Small intestine (tissue), 7 donors: ENCODE measurements around the gene DSCAML1. TPM values are rescaled to one million over a fixed set of nuclear protein-coding genes. Genes with fewer than 3 reads are reported as not detected.

ENCODE experiments used
- DNase-seq, 2 donors: peaks; one replicate each; pipeline versions ENCODE4 v3.0.0 to v3.0.0-alpha.2; 2013
- FAIRE-seq: peaks from 2 replicates; lab custom pipeline; 2012; peaks lifted over from hg19 to GRCh38; lab: Jason Lieb, UNC
- H3K27ac ChIP-seq, 3 donors: one replicate each; pipeline ENCODE4 v1.5.1; 2013; ENCODE audit warnings: low read length in 2 of 3, mild to moderate bottlenecking in 2 of 3, control low read depth in 1 of 3, inconsistent platforms in 1 of 3, low read depth in 1 of 3, moderate library complexity in 1 of 3
- H3K27me3 ChIP-seq, 3 donors: one replicate each; pipeline ENCODE4 v1.6.1; 2013; ENCODE audit warnings: low read length in 3 of 3, inconsistent platforms in 1 of 3; ENCODE audit not compliant: control insufficient read depth in 3 of 3, insufficient read depth in 3 of 3
- H3K36me3 ChIP-seq, 3 donors: one replicate each; pipeline ENCODE4 v1.6.1; 2013; ENCODE audit warnings: low read length in 3 of 3, inconsistent platforms in 1 of 3, low read depth in 1 of 3, mild to moderate bottlenecking in 1 of 3, moderate library complexity in 1 of 3; ENCODE audit not compliant: control insufficient read depth in 3 of 3, insufficient read depth in 2 of 3
- H3K4me1 ChIP-seq, 3 donors: one replicate each; pipeline ENCODE4 v1.6.1; 2013; ENCODE audit warnings: low read length in 2 of 3, inconsistent platforms in 1 of 3, low read depth in 1 of 3, mild to moderate bottlenecking in 1 of 3, moderate library complexity in 1 of 3; ENCODE audit not compliant: control insufficient read depth in 3 of 3, insufficient read depth in 2 of 3
- H3K4me3 ChIP-seq, 3 donors: one replicate each; pipeline ENCODE4 v1.5.1; 2013; ENCODE audit warnings: low read length in 3 of 3, control low read depth in 1 of 3, inconsistent platforms in 1 of 3, low read depth in 1 of 3, mild to moderate bottlenecking in 1 of 3, moderate library complexity in 1 of 3
- H3K9me3 ChIP-seq, 2 donors: one replicate each; pipeline ENCODE4 v1.6.1; 2013; ENCODE audit warnings: low read depth in 1 of 2, low read length in 1 of 2; ENCODE audit not compliant: control insufficient read depth in 2 of 2, insufficient read depth in 1 of 2
- WGBS, 3 donors: extraction: QIAGEN DNeasy Blood & Tissue Kit; methylation state at CpG; one replicate each; pipeline ENCODE4 v1.1.7; 2013; 5-methylcytosine and 5-hydroxymethylcytosine counted together
- polyA plus RNA-seq, 4 donors: library from polyadenylated mRNA; stranded (reverse) in 3 of 4; unstranded in 1 of 4; fragments of 200-250 nt in 3 of 4; fragments of 120-200 nt in 1 of 4; gene quantifications; one replicate each; pipeline versions ENCODE4 v1.2.1 to v1.2.3, GENCODE V29; 2013
- donor health status: healthy with polysubstance abuse.
- donor health status: control.
- donor health status: control.
- donor health status: Bipolar disorder and iron deficiency.
- donor health status: healthy.

The DSCAML1 gene
- polyA plus RNA-seq, 4 donors = under 0.01 to 3.3 (median 0.22) TPM; not detected in 1

- no peak for DNase-seq
- H3K36me3 ChIP-seq = peaks cover 0 to 3% (median 0%) of the 10 kb centered on the region in 3 donors
- no peak overlapping the region for H3K27ac ChIP-seq
Observed at GRCh38 chr11:117453886-117454563, 343.0 kb downstream of the DSCAML1 start.

GRCh38 chr11:117449111-117449693 is 347.8 kb downstream of the DSCAML1 start:
- peaks cover 0 to 5% (median 0%) of the 10 kb centered on the region in 3 donors for H3K4me1 ChIP-seq
- peaks cover 0 to 6% of the 10 kb centered on the region in 2 donors for H3K9me3 ChIP-seq
- peaks cover 0 to 3% (median 0%) of the 10 kb centered on the region in 3 donors for H3K36me3 ChIP-seq
- WGBS, 3 donors = 81 to 95% (median 92%) methylated on average over 9 of the region's 9 CpGs
- DNase-seq (no peak), FAIRE-seq (no peak)
- H3K27me3 ChIP-seq = peaks cover 0 to 2% (median 0%) of the 10 kb centered on the region in 3 donors
- no peak overlapping the region for H3K27ac ChIP-seq
- H3K4me3 ChIP-seq = no peak overlapping the region

More at GRCh38 chr11:117453886-117454563, 343.0 kb downstream of the DSCAML1 start:
- Histone ChIP-seq H3K9me3 (peaks cover 0 to 13% of the 10 kb centered on the region in 2 donors), H3K27me3 (no peaks in the 10 kb centered on the region), H3K4me1 (no peaks in the 10 kb centered on the region), H3K4me3 (no peak overlapping the region)
- WGBS, 3 donors = 89 to 95% (median 95%) methylated on average over 6 of the region's 6 CpGs
- FAIRE-seq = no peak

GRCh38 chr11:117444711-117445658 is 352.0 kb downstream of the DSCAML1 start:
- FAIRE-seq = no peak
- WGBS, 3 donors = 65 to 70% (median 67%) methylated on average over 17 of the region's 17 CpGs

GRCh38 chr11:117444256-117444655 is 352.8 kb downstream of the DSCAML1 start:
- no peak overlapping the region for H3K4me3 ChIP-seq
- peaks cover 0 to 3% (median 0%) of the 10 kb centered on the region in 3 donors for H3K36me3 ChIP-seq
- H3K4me1 ChIP-seq = peaks cover 0 to 11% (median 0%) of the 10 kb centered on the region in 3 donors
- FAIRE-seq (no peak), DNase-seq (no peak)
- H3K9me3 ChIP-seq = no peaks in the 10 kb centered on the region
- H3K27me3 ChIP-seq = peaks cover 0 to 13% (median 0%) of the 10 kb centered on the region in 3 donors
- WGBS, 3 donors = 40 to 63% (median 56%) methylated on average over 8 of the region's 8 CpGs
- no peak overlapping the region for H3K27ac ChIP-seq

More at GRCh38 chr11:117444711-117445658, 352.0 kb downstream of the DSCAML1 start:
- peaks cover 0 to 13% (median 0%) of the 10 kb centered on the region in 3 donors for H3K27me3 ChIP-seq
- H3K36me3 ChIP-seq = peaks cover 0 to 3% (median 0%) of the 10 kb centered on the region in 3 donors
- no peak for DNase-seq
- no peaks in the 10 kb centered on the region for H3K9me3 ChIP-seq
- H3K27ac ChIP-seq = no peak overlapping the region
- H3K4me3 ChIP-seq = no peak overlapping the region
- H3K4me1 ChIP-seq = peaks cover 0 to 11% (median 0%) of the 10 kb centered on the region in 3 donors

GRCh38 chr11:117443266-117444186 is 353.5 kb downstream of the DSCAML1 start:
- DNase-seq (peak; percentile 43 to 75), FAIRE-seq (no peak)
- Histone ChIP-seq H3K36me3 (peaks cover 0 to 3% (median 0%) of the 10 kb centered on the region in 3 donors), H3K27ac (no peak overlapping the region), H3K4me3 (no peak overlapping the region), H3K27me3 (peaks cover 0 to 13% (median 0%) of the 10 kb centered on the region in 3 donors), H3K4me1 (peaks cover 0 to 11% (median 0%) of the 10 kb centered on the region in 3 donors), H3K9me3 (no peaks in the 10 kb centered on the region)
- WGBS, 3 donors = 37 to 42% (median 41%) methylated on average over 35 to 38 of the region's 38 CpGs

GRCh38 chr11:117442869-117443239 is 354.2 kb downstream of the DSCAML1 start:
- peaks cover 0 to 3% (median 0%) of the 10 kb centered on the region in 3 donors for H3K36me3 ChIP-seq
- H3K27me3 ChIP-seq = peaks cover 0 to 13% (median 0%) of the 10 kb centered on the region in 3 donors
- no peak overlapping the region for H3K27ac ChIP-seq
- FAIRE-seq = no peak
- no peak overlapping the region for H3K4me3 ChIP-seq
- H3K4me1 ChIP-seq = peaks cover 0 to 11% (median 0%) of the 10 kb centered on the region in 3 donors
- H3K9me3 ChIP-seq = no peaks in the 10 kb centered on the region
- WGBS, 3 donors = 86 to 90% (median 89%) methylated on average over 12 of the region's 12 CpGs
- no peak for DNase-seq

GRCh38 chr11:117442049-117442868 is 354.8 kb downstream of the DSCAML1 start:
- peaks cover 0 to 11% (median 0%) of the 10 kb centered on the region in 3 donors for H3K4me1 ChIP-seq
- FAIRE-seq (no peak), DNase-seq (no peak)
- no peak overlapping the region for H3K4me3 ChIP-seq
- peaks cover 0 to 13% (median 0%) of the 10 kb centered on the region in 3 donors for H3K27me3 ChIP-seq
- no peaks in the 10 kb centered on the region for H3K9me3 ChIP-seq
- 90 to 94% (median 91%) methylated on average over 16 of the region's 16 CpGs for whole genome bisulfite sequencing, 3 donors
- H3K36me3 ChIP-seq = peaks cover 0 to 3% (median 0%) of the 10 kb centered on the region in 3 donors
- no peak overlapping the region for H3K27ac ChIP-seq
